Measurements from ENCODE around the gene ARID3C. TPM values are rescaled to one million over a fixed set of nuclear protein-coding genes. Genes with fewer than 3 reads are reported as not detected.

The ARID3C gene
- total RNA-seq, 1 donor from 2014 or later: 4.7 TPM

DNA sequence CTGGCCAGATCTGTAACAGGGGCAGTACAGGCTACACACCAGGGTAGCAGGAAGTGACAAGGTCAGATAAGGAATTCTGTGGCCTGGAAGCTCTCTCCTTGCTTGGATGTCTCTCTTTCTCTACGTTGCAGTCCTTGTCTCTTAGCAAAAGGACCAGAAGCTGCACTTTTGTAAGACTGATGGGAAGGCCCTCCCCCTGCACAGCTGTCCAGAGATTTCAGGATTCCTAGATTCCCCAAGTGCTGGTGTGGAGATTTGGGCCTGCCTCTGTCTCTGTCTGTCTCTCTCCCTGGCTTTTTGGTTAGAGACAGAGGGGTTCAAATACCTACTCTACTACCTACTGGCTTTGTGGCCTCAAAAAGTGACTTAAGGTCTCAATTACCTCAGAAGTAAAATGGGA, 29.3 kb downstream of the ARID3C start:
- Histone ChIP-seq H3K27ac (no peak overlapping the region), H3K4me1 (no peaks in the 10 kb centered on the region), H3F3A (ENCODE audit: low read depth) (no peaks in the 10 kb centered on the region), H3K9ac (no peak overlapping the region), H3K9me3 (ENCODE audit: low read depth) (no peaks in the 10 kb centered on the region), H3K79me2 (ENCODE audit: low read depth) (no peaks in the 10 kb centered on the region), H3K4me3 (no peak overlapping the region), H2AFZ (replicated peaks) (no peak overlapping the region), H3K4me2 (no peak overlapping the region), H3K36me3 (no peaks in the 10 kb centered on the region), H3K27me3 (peaks cover 19% of the 10 kb centered on the region), H4K20me1 (ENCODE audit: low read depth) (no peaks in the 10 kb centered on the region)
- Mint-ChIP-seq H3K27me3 (ENCODE audit: insufficient read depth, low read depth) (peaks cover 8% of the 10 kb centered on the region), H3K4me3 (no peak overlapping the region), H3K9me3 (no peaks in the 10 kb centered on the region), H3K4me1 (peaks cover 20% of the 10 kb centered on the region), H3K36me3 (no peaks in the 10 kb centered on the region), H3K27ac (no peak overlapping the region)
- no peak for DNase-seq (ENCODE audit: low spot score)
- no peak for TF ChIP-seq EZH2phosphoT487 (IDR thresholded peaks at IDR 0.05)
- TF ChIP-seq EZH2 (IDR thresholded peaks at IDR 0.05): no peak
- no peak for TF ChIP-seq CTCF (IDR thresholded peaks at IDR 0.05)

DNA sequence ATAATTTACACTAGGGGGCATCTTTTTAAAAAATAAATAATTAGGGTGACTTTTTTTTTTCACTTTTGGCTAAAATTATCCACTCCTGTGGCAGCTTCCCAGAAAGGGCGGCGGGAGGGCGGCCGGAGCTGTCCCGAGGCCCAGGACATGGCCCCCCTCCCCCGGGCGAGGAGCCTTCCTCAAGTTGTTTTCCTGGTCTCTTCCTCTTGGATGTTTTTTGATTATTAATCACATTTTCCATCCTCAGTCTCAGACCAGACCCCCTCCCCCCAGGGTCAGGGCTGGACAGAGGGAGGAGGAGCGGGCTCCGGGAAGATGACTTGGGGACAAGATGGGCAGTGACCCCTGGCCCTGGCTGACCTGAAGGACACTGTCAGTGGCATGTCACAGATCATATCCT, 34.7 kb downstream of the ARID3C start:
- Histone ChIP-seq H3K9me3 (ENCODE audit: low read depth) (no peaks in the 10 kb centered on the region), H4K20me1 (ENCODE audit: low read depth) (peaks cover 17% of the 10 kb centered on the region), H3K4me3 (no peak overlapping the region), H2AFZ (replicated peaks) (no peak overlapping the region), H3F3A (ENCODE audit: low read depth) (peaks cover 24% of the 10 kb centered on the region), H3K9ac (no peak overlapping the region), H3K27ac (no peak overlapping the region), H3K36me3 (no peaks in the 10 kb centered on the region), H3K4me1 (peaks cover 21% of the 10 kb centered on the region), H3K27me3 (peaks cover 72% of the 10 kb centered on the region), H3K4me2 (no peak overlapping the region), H3K79me2 (ENCODE audit: low read depth) (peaks cover 1% of the 10 kb centered on the region)
- Mint-ChIP-seq H3K27me3 (ENCODE audit: insufficient read depth, low read depth) (peaks cover 23% of the 10 kb centered on the region), H3K4me1 (peaks cover 27% of the 10 kb centered on the region), H3K4me3 (no peak overlapping the region), H3K9me3 (no peaks in the 10 kb centered on the region), H3K27ac (no peak overlapping the region), H3K36me3 (no peaks in the 10 kb centered on the region)
- TF ChIP-seq EZH2phosphoT487 (IDR thresholded peaks at IDR 0.05) (no peak), EZH2 (IDR thresholded peaks at IDR 0.05) (no peak), CTCF (IDR thresholded peaks at IDR 0.05) (no peak)
- DNase-seq (ENCODE audit: low spot score): no peak

- Mint-ChIP-seq H3K27ac (no peak overlapping the region), H3K4me3 (peak overlapping the region; percentile 57), H3K4me1 (peaks cover 36% of the 10 kb centered on the region), H3K36me3 (no peaks in the 10 kb centered on the region), H3K9me3 (no peaks in the 10 kb centered on the region), H3K27me3 (ENCODE audit: insufficient read depth, low read depth) (peaks cover 26% of the 10 kb centered on the region)
- peak; percentile 76 for DNase-seq (ENCODE audit: low spot score)
- H3K4me2 ChIP-seq: peak overlapping the region; percentile 69
- H3K9me3 ChIP-seq (ENCODE audit: low read depth): no peaks in the 10 kb centered on the region
- H3K36me3 ChIP-seq: no peaks in the 10 kb centered on the region
- H3K9ac ChIP-seq: no peak overlapping the region
- peaks cover 27% of the 10 kb centered on the region for H3F3A ChIP-seq (ENCODE audit: low read depth)
- peaks cover 5% of the 10 kb centered on the region for H3K79me2 ChIP-seq (ENCODE audit: low read depth)
- H2AFZ ChIP-seq (replicated peaks): no peak overlapping the region
- peaks cover 21% of the 10 kb centered on the region for H4K20me1 ChIP-seq (ENCODE audit: low read depth)
- peaks cover 83% of the 10 kb centered on the region for H3K27me3 ChIP-seq
- H3K4me3 ChIP-seq: peak overlapping the region; percentile 31
- no peak overlapping the region for H3K27ac ChIP-seq
- TF ChIP-seq CTCF (IDR thresholded peaks at IDR 0.05) (no peak), EZH2phosphoT487 (IDR thresholded peaks at IDR 0.05) (no peak), EZH2 (IDR thresholded peaks at IDR 0.05) (no peak)
- peaks cover 25% of the 10 kb centered on the region for H3K4me1 ChIP-seq
Measured at GRCh38 chr9:34592895-34593601, 35.8 kb downstream of the ARID3C start.
